ENCODE data around the gene TRIM9.

The TRIM9 gene

GRCh38 chr14:51119411-51120051 lies 24.6 kb upstream of the TRIM9 start:
- Histone ChIP-seq H3K27ac (ENCODE audit: insufficient read depth, low read depth, low read length, poor library complexity, severe bottlenecking) (no peak overlapping the region), H3K27me3 (ENCODE audit: control insufficient read depth, insufficient read depth, low read length, poor library complexity, severe bottlenecking) (no peaks in the 10 kb centered on the region), H3K36me3 (ENCODE audit: control insufficient read depth, insufficient read depth, low read length) (no peaks in the 10 kb centered on the region), H3K4me3 (ENCODE audit: insufficient read depth, low read depth, low read length) (no peak overlapping the region), H3K9me3 (ENCODE audit: control insufficient read depth, low read length) (no peaks in the 10 kb centered on the region), H3K4me1 (ENCODE audit: control insufficient read depth, insufficient read depth, low read length) (no peaks in the 10 kb centered on the region)
- 65 to 83% methylated on average over 4 of the region's 4 CpGs for WGBS, 2 experiments

DNA sequence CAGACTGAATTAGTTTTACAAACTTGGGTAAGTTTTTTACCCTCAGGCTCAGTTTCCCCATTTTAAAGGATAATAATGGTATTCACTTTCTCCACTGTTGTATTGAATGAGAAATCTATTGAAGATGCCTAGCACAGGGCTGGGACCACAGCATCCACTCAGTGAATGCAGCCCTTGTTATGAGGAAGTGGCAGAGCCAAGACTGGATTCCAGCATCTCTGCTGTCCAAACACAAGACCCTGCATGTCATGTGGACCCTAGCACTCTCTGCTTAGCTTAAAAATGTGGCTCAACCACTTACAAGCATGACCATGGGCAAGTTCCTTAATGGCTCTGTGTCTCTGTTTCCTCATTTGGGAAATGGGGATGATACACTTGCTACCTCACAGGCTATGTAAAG lies 24.1 kb upstream of the TRIM9 start:
- H3K4me1 ChIP-seq (ENCODE audit: control insufficient read depth, insufficient read depth, low read length) = no peaks in the 10 kb centered on the region
- no peak overlapping the region for H3K27ac ChIP-seq (ENCODE audit: insufficient read depth, low read depth, low read length, poor library complexity, severe bottlenecking)
- no peak overlapping the region for H3K4me3 ChIP-seq (ENCODE audit: insufficient read depth, low read depth, low read length)
- no peaks in the 10 kb centered on the region for H3K27me3 ChIP-seq (ENCODE audit: control insufficient read depth, insufficient read depth, low read length, poor library complexity, severe bottlenecking)
- no peaks in the 10 kb centered on the region for H3K36me3 ChIP-seq (ENCODE audit: control insufficient read depth, insufficient read depth, low read length)
- no peaks in the 10 kb centered on the region for H3K9me3 ChIP-seq (ENCODE audit: control insufficient read depth, low read length)

- Histone ChIP-seq H3K9me3 (ENCODE audit: control insufficient read depth, low read length) (no peaks in the 10 kb centered on the region), H3K27ac (ENCODE audit: insufficient read depth, low read depth, low read length, poor library complexity, severe bottlenecking) (no peak overlapping the region), H3K27me3 (ENCODE audit: control insufficient read depth, insufficient read depth, low read length, poor library complexity, severe bottlenecking) (no peaks in the 10 kb centered on the region), H3K4me3 (ENCODE audit: insufficient read depth, low read depth, low read length) (no peak overlapping the region), H3K36me3 (ENCODE audit: control insufficient read depth, insufficient read depth, low read length) (no peaks in the 10 kb centered on the region), H3K4me1 (ENCODE audit: control insufficient read depth, insufficient read depth, low read length) (no peaks in the 10 kb centered on the region)
- 78 to 88% methylated on average over 1 of the region's 1 CpG for WGBS, 2 experiments
These were observed 22.7 kb upstream of the TRIM9 start for GRCh38 chr14:51117593-51117992.

GRCh38 chr14:51116682-51117081 lies 21.8 kb upstream of the TRIM9 start:
- Histone ChIP-seq H3K27me3 (ENCODE audit: control insufficient read depth, insufficient read depth, low read length, poor library complexity, severe bottlenecking) (no peaks in the 10 kb centered on the region), H3K9me3 (ENCODE audit: control insufficient read depth, low read length) (no peaks in the 10 kb centered on the region), H3K36me3 (ENCODE audit: control insufficient read depth, insufficient read depth, low read length) (no peaks in the 10 kb centered on the region), H3K4me3 (ENCODE audit: insufficient read depth, low read depth, low read length) (no peak overlapping the region), H3K27ac (ENCODE audit: insufficient read depth, low read depth, low read length, poor library complexity, severe bottlenecking) (no peak overlapping the region), H3K4me1 (ENCODE audit: control insufficient read depth, insufficient read depth, low read length) (no peaks in the 10 kb centered on the region)
- 88 to 100% methylated on average over 1 of the region's 1 CpG for WGBS, 2 experiments

DNA sequence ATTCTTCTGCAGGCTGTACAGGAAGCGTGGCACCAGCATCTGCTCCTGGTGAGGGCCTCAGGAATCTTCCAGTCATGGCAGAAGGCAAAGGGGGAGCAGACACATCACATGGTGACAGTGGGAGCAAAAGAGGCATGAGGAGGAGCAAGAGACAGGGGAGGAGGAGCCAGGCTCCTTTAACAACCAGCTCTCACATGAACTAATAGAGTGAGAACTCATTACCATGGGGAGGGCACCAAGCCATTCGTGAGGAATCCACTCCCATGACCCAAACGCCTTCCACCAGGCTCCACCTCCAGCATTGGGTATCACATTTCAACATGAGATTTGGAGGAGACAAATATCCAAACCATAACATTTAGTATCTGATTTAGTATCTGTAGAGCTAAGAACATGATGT lies 14.7 kb upstream of the TRIM9 start:
- no peaks in the 10 kb centered on the region for H3K27me3 ChIP-seq (ENCODE audit: control insufficient read depth, insufficient read depth, low read length, poor library complexity, severe bottlenecking)
- no peaks in the 10 kb centered on the region for H3K4me1 ChIP-seq (ENCODE audit: control insufficient read depth, insufficient read depth, low read length)

GRCh38 chr14:51107801-51108200 lies 12.9 kb upstream of the TRIM9 start:
- Histone ChIP-seq H3K27ac (ENCODE audit: insufficient read depth, low read depth, low read length, poor library complexity, severe bottlenecking) (no peak overlapping the region), H3K27me3 (ENCODE audit: control insufficient read depth, insufficient read depth, low read length, poor library complexity, severe bottlenecking) (no peaks in the 10 kb centered on the region), H3K4me1 (ENCODE audit: control insufficient read depth, insufficient read depth, low read length) (no peaks in the 10 kb centered on the region), H3K36me3 (ENCODE audit: control insufficient read depth, insufficient read depth, low read length) (no peaks in the 10 kb centered on the region), H3K4me3 (ENCODE audit: insufficient read depth, low read depth, low read length) (no peak overlapping the region), H3K9me3 (ENCODE audit: control insufficient read depth, low read length) (no peaks in the 10 kb centered on the region)
- no CpG with 5 or more reads among the region's 1 CpG for WGBS, 2 experiments

More for the DNA sequence above, 14.7 kb upstream of the TRIM9 start:
- Histone ChIP-seq H3K36me3 (ENCODE audit: control insufficient read depth, insufficient read depth, low read length) (no peaks in the 10 kb centered on the region), H3K27ac (ENCODE audit: insufficient read depth, low read depth, low read length, poor library complexity, severe bottlenecking) (no peak overlapping the region), H3K9me3 (ENCODE audit: control insufficient read depth, low read length) (no peaks in the 10 kb centered on the region), H3K4me3 (ENCODE audit: insufficient read depth, low read depth, low read length) (no peak overlapping the region)
- 86 to 87% methylated on average over 3 of the region's 3 CpGs for WGBS, 2 experiments

DNA sequence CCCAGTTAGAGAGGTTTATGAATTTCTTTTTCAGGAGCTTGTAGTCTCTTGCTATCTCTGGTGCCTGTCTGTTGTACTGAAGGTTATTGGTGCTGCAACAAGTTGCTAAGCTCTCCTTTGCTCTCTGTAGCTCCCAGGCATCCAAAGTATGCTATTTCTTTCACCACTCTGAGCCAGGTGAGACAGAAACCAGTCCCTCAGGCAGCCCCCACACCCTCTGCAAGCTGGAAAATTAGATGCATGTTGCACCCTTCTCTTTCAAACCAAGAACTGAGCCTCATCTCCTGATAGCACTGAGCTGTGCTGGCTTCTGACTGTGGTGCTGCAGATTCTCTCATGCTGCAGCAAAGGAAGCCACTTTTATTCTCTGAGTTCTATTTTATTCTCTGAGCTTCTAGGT lies 9.6 kb upstream of the TRIM9 start:
- no peaks in the 10 kb centered on the region for H3K4me1 ChIP-seq (ENCODE audit: control insufficient read depth, insufficient read depth, low read length)
- no peaks in the 10 kb centered on the region for H3K9me3 ChIP-seq (ENCODE audit: control insufficient read depth, low read length)
- no peak overlapping the region for H3K4me3 ChIP-seq (ENCODE audit: insufficient read depth, low read depth, low read length)
- no peaks in the 10 kb centered on the region for H3K27me3 ChIP-seq (ENCODE audit: control insufficient read depth, insufficient read depth, low read length, poor library complexity, severe bottlenecking)
- no peak overlapping the region for H3K27ac ChIP-seq (ENCODE audit: insufficient read depth, low read depth, low read length, poor library complexity, severe bottlenecking)
- H3K36me3 ChIP-seq (ENCODE audit: control insufficient read depth, insufficient read depth, low read length) = no peaks in the 10 kb centered on the region

DNA sequence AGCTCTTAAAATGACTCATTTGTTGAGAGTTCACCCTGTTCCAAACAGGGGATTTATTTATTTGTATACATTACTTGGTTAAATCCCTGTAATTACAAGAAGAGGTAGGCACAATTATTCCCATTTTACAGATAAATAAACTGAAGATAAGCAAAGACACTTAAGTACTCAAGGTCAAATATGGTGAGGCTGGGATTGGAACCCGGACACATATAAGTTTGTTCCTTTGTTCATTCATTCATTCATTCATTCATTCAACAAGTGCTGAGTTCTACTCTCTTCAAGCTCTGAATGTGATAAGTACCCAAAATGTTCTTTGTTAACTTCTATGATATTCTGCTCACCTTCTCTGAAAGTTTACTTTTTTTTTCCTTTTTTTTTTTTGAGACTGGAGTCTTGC lies 2.4 kb upstream of the TRIM9 start:
- Histone ChIP-seq H3K27ac (ENCODE audit: insufficient read depth, low read depth, low read length, poor library complexity, severe bottlenecking) (no peak overlapping the region), H3K36me3 (ENCODE audit: control insufficient read depth, insufficient read depth, low read length) (no peaks in the 10 kb centered on the region), H3K4me3 (ENCODE audit: insufficient read depth, low read depth, low read length) (no peak overlapping the region), H3K27me3 (ENCODE audit: control insufficient read depth, insufficient read depth, low read length, poor library complexity, severe bottlenecking) (peaks cover 52% of the 10 kb centered on the region), H3K9me3 (ENCODE audit: control insufficient read depth, low read length) (no peaks in the 10 kb centered on the region), H3K4me1 (ENCODE audit: control insufficient read depth, insufficient read depth, low read length) (peaks cover 4% of the 10 kb centered on the region)
- 95 to 96% methylated on average over 1 of the region's 1 CpG for WGBS, 2 experiments

- Histone ChIP-seq H3K36me3 (ENCODE audit: control insufficient read depth, insufficient read depth, low read length) (no peaks in the 10 kb centered on the region), H3K4me1 (ENCODE audit: control insufficient read depth, insufficient read depth, low read length) (peaks cover 4% of the 10 kb centered on the region), H3K27me3 (ENCODE audit: control insufficient read depth, insufficient read depth, low read length, poor library complexity, severe bottlenecking) (peaks cover 56% of the 10 kb centered on the region), H3K4me3 (ENCODE audit: insufficient read depth, low read depth, low read length) (no peak overlapping the region), H3K9me3 (ENCODE audit: control insufficient read depth, low read length) (no peaks in the 10 kb centered on the region), H3K27ac (ENCODE audit: insufficient read depth, low read depth, low read length, poor library complexity, severe bottlenecking) (no peak overlapping the region)
- 90 to 100% methylated on average over 2 of the region's 2 CpGs for WGBS, 2 experiments
These were observed 2.0 kb upstream of the TRIM9 start for GRCh38 chr14:51096870-51097269.

- Histone ChIP-seq H3K36me3 (ENCODE audit: control insufficient read depth, insufficient read depth, low read length) (no peaks in the 10 kb centered on the region), H3K4me1 (ENCODE audit: control insufficient read depth, insufficient read depth, low read length) (peaks cover 4% of the 10 kb centered on the region), H3K27ac (ENCODE audit: insufficient read depth, low read depth, low read length, poor library complexity, severe bottlenecking) (no peak overlapping the region), H3K9me3 (ENCODE audit: control insufficient read depth, low read length) (no peaks in the 10 kb centered on the region), H3K27me3 (ENCODE audit: control insufficient read depth, insufficient read depth, low read length, poor library complexity, severe bottlenecking) (peaks cover 62% of the 10 kb centered on the region), H3K4me3 (ENCODE audit: insufficient read depth, low read depth, low read length) (peak overlapping the region; percentile 53)
- WGBS, 2 experiments = 35 to 38% methylated on average over 19 of the region's 19 CpGs
These were observed 1.2 kb upstream of the TRIM9 start for GRCh38 chr14:51095854-51096823.
